HG03097 (cell line): ENCODE data around the gene NRXN3.

Experiments used
- ATAC-seq: cut with Tn5 transposase; IDR thresholded peaks from one replicate; pipeline ENCODE4 v1.9.1; 2021; ENCODE audit not compliant: unreplicated experiment, low FRiP score

NRXN3 gene

DNA sequence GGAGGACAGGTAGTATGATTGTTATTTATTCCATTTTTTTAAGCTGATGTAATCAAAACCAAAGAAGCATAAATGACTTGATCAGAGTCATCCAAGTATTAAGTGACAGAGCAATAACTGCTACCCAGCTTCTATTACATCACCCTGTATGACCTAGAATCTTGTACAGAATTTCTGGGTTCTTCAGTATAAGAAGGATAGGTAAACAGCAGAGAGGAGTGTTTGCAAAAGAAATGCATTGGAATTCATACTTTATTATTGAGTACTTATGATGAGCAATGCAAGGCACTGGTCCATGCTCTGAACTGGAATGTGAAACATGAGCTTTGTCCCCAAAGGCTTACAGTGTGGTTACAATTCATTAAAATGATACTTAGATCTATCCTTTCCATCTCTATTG is 1124.3 kb downstream of the NRXN3 start:
- no peak for ATAC-seq

DNA sequence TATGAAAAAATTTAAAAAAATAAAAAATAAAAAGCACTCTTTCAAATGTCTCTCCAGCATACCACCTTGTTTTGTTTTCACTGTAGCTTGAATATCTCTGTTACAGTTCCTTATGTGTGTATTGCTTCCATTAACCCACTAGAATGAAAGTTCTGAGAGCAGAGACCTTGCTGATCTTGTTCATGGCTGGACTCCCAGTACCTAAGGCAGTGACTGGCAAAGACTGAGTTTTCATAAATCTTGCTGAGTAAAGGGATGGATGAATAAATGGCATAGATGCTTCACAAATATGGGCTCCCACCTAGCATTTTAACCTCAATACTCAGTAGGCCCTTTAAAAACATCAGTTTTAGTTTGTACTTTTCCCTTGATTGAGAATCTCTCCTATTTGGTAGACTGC is 1125.2 kb downstream of the NRXN3 start:
- ATAC-seq: no peak

DNA sequence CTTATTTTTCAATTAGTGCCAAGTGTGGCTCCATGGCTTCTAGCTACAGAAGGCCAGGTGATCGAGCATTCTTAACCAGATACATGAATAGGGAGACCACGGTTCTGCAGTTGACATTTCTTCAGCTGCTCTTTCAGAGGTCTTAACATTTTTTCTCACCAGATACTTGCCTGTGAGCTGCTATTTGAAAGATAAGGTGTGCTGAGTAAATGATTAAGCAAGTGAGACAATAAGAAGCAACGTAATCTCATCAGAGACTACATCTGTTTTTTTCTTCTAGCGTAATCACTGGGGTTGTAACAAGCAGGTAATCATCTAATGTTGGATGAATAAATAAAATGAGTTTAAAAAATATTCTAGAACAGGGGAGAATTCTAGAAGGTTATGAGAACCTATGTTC is 1128.2 kb downstream of the NRXN3 start:
- ATAC-seq: no peak

DNA sequence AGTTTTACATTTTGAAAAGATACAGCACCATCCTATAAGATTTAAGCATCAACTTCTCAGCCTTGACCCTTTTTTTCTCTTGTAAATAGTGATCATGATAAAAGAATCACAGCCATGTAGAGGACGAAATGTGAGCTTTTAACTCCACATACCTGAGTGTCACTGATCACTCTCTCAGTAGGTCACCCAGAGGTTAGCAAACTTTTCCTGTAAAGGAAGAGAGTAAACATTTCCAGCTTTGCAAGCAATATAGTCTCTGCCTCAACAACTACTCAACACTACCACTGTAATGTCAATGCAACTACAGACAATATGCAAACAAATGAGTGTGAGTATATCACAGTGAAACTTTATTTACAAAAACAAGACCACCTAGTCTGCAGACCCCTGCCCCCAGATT is 1129.0 kb downstream of the NRXN3 start:
- ATAC-seq: no peak

DNA sequence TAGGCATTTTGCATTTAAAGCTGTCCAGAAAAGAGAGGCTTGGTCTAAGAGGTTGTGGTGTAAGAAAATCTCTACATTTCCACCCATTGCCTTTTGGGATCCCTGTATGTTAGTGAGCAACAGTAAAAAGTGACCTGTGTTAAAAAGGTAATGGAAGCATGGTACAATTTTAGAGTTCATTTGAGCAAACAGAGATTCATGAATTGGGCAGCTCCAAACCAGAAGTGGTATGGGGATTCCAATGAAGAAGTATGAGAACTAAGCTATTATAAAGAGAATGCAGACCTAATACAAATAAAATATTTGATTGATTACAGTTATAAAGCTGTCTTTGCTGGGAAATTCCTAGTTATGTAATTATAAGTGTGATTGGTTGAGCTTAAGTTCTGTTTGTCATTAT is 1134.1 kb downstream of the NRXN3 start:
- no peak for ATAC-seq

DNA sequence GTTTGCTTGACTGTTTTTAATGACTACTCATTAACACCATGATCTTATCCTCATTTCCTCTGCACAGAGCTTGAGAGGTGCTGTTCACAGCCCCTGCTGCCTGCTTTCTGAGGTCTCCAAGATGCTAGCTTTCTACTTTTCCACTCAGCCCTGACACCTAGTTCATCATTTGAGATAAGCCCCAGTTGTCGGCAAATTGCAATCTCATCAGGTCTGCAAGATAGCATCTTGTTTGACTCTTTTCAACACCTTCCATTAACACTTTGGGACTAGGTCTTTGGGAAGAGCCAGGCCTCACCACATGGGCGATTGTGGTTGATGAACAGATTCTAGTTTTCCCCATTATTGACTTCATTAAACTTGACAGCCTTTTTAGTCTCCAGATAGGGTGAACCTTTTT is 1136.4 kb downstream of the NRXN3 start:
- no peak for ATAC-seq

DNA sequence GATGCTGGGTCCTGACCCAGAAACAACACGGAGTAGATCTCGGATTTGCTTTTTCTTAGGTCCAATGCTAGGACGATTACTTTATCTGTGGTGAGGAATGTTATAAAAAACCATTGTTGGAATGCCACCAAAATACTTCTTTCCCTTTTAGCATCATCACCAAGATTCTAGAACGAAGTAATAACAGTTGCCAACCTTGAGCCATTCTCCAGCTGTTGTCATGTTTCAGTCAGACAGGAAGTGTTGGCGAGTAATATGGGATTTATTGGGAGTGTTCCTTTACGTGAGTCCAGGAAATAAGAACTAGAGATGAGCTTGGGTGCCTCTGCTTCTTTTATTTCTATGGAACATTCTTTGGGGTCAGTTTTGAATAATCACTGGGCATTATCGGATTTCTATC is 1148.2 kb downstream of the NRXN3 start:
- ATAC-seq: no peak

DNA sequence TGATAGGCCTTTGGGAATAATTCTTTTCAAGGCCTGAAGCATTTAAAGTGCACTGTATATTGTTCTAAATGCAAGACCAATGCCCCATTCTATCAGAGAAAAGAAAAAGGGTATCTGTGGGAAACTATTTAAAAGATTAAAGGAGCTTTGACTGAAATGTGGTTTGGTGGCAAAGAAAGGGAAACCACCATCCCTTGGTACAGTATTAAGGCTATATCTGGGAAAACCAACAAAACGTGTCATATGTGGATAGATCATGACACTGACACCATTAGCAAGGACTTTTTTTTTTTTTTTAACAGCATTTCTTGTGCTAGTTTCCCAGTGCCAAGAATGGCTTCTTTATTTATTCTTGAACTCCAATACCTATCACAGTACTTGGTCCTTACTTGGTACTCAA is 1150.4 kb downstream of the NRXN3 start:
- no peak for ATAC-seq

DNA sequence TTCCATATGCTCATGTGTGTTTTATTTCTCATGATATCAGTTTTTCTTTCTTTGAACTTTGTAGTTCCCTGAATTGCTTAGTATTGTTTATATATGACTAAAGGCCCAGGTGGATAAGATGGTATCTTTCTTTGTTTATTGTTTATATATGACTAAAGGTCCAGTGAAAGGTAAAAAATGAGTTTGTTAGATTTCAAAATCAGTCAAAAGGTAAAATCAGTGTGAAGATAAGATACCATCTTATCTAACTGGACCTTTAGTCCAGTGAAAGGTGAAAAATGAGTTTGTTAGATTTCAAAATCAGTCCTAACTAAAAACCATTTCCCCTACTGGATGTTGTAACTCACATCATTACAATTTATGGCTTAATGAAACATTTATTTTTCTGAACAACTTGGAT is 1150.9 kb downstream of the NRXN3 start:
- no peak for ATAC-seq

DNA sequence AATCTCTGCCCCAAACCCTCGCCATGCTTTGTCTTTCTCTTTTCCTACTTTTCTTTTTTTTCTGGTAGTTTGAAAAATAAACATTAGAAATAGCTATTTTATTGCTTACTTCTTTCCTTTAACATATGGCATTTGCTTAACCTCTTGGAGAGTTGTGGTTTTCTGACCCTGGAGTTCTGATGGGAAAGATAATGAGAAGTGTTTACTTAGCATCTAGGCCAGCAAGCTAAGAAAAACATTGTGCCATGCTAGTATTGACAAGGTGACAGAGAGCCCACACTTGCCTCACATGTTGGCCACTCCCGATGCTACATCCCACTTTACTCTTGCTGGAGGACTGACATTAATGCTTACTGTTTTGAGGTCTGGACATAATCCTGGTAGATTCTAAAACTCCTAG is 1154.9 kb downstream of the NRXN3 start:
- no peak for ATAC-seq

DNA sequence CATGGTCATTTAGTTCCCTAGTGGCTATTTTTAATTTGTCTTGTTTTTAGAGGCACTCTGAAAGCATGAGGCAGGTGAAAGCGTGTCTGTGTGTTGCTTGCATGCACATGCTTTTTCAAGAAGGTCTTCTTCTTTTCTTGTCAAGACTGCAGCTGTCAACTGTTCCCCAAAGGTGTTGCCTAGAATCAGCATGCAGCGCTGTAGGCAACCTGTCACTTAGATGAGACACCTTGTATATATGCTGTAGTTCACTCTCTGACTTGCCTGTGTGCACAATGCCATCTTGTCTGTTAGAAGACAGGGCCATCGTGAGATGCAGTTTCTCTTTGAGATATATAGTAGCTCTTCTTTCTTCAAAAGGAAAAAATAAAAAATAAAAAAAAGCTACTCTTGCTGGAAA is 1155.4 kb downstream of the NRXN3 start:
- ATAC-seq: no peak

DNA sequence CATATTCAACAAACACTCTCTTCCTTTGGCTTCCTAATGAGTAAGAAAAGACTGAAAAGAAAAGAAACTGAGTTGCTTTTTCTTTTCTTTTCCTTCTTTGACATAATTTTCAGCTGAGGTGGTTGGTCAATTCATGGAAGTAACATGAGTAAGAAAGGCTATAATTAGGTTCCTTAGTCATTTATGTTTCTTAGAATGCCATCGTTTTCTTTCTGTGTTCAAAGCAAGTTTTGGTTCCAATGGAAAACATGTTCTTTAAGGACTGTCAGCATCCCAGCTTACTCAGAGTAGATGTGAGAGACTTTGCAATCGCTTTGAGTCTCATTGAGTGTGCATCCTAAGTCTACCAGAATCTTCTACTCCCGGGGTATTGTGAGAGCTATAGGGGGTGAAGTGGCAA is 1158.7 kb downstream of the NRXN3 start:
- ATAC-seq: no peak

DNA sequence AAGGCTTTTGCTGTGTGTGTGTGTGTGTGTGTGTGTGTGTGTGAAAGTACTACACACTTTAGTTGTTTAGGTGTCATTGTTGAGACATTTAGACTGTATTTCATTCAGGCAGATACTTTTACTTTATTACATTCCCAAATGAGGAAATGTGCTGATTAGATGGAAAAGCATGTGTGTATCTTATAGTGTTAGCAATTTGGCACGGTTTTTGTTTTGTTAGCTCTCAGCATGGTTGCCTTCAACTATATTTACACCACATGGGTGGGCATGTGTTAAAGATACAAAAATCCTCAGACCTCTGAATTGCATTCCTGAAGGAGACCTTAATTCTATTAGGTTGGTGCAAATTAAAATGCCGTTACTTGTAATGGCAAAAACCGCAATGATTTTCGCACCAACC is 1161.7 kb downstream of the NRXN3 start:
- no peak for ATAC-seq

DNA sequence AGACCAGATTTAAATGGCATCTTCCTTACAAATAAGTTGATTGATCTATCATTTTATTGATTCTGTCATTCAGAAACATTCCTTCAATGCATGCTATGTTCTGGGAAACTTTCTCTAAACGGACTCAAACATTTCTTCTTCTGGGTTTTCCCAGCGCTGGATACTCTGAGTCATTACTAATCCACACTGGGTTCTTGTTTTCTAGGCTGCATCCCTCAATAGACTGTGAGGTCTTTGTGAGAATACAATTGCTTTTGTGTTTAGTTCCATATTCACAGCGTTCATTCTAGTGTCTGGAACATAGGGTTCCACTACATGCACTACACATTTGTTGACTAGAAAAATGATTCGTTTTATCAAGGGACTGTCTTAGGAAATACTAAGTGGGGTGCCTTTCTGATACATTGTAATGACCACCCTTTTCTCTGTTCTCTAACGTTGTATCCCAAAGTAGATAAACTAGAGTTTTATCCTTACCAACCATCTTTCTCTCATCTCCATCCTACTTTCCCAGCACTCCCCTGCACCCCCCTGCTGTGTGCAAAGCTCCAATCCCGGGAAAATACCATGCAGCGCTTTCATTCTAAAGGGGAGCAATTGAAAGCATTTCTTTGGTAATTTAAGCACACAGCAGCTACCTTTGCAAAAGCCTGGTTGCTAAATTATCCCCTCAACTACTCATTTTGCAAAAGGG is 1162.5 kb downstream of the NRXN3 start:
- no peak for ATAC-seq

DNA sequence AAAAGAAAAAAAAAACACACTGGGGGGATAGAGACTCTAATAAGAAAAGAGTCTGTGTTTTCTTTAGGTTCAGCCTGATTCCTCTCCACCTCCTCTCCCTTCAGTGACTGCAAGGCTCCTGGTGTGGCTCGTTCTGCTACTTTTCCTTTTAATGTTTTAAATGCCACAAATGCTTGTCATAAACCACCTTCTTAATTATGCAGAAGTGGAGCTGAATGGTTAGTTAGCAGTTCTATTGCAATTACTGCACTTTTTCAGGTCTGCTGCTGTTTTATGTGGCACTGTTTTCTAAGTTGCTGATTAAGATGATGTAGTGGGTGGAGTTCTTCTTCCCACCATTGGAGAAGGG is 1163.0 kb downstream of the NRXN3 start:
- ATAC-seq: no peak

DNA sequence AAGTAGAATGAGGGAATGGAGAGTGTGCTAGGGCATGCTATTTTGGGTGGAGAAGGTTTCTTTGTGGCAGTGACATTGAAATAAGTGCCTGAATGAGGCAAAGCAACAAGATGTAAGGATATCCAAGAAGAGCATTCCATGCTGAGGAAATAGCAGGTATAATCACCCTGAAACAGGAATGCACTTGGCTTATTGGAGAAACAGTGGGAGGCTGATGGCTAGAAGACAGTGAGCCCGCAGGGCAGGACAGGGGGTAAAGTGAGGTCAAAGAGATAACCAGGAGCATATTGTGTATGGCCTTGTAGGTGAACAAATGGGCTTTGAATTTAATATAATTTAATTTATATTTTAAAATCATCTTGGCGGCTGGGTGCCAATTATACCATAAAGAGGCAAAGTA is 1164.1 kb downstream of the NRXN3 start:
- no peak for ATAC-seq

DNA sequence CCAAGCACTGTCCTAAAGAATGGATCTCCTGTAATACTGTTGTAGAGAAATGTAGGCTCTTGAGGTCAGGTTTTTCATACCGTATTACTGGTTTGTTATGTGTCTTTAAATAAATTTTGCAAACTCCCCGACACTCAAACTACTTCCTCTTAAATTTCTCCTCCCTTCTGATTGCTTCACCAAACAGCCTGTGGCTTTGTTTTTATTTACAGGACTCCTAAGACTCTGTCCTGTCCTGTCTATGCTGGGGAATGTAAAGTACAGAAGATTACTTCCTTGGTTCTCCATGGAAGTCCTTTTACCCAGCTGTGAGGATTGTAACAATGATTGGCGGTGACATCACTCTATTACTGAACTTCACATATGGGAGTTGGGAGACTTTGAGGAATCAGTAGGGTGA is 1167.6 kb downstream of the NRXN3 start:
- no peak for ATAC-seq

DNA sequence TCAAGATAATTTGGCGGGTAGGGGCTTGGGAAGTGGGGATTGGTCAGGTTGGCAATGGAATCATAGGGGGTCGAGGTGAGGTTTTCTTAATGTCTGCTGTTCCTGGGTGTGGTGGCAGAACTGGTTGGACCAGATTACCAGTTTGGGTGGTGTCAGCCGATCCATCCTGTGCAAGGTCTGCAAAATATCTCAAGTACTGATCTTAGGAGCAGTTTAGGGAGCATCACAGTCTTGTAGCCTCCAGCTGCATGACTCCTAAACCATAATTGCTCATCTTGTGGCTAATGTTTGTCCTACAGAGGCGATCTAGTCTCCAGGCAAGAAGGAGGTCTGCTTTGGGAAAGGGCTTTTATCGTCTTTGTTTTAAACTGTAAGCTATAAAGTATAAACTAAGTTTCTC is 1172.8 kb downstream of the NRXN3 start:
- no peak for ATAC-seq

DNA sequence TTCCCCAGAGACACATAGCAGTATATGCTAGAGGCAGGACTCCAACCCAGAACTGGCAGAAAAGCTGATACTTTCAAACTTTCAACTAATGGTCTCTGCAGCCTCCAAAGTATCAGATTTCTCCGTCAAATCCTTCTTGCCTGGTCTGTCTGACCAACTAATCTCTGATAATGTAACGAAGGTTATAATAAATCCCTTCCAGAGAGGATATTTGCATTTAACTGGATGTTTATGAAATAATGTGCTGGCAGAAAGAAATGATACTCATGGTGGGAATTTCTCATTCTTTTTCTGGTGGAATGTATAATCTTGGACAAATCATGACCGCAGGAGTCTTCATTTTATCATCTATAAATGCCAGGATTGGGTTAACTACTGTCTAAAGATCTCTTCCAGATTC is 1180.8 kb downstream of the NRXN3 start:
- ATAC-seq: no peak

DNA sequence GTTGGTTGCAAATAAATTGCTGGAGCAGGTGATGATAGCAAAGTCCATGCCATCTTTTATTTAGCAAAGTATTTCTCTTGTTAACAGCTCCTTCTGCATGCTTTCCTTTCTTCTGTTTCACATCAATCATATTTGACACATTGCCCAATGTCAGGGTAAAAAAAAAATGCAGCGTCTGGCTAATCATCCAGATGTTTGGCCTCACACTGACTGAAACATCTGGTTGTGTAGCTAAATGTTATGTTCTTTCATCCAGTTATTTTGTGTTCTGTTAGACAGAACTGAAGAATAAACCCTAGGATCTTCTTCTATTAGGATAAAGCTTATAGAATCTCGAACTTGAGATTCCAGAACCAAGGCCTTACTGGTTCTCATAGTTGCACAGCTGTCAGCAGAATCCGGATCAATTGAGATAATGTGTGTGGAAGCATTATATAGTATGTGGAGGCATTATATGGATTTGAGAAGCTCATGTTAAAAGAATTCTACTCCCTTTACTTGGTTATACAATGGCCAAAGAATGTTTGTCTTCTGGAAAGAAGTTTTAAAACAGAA is 1182.0 kb downstream of the NRXN3 start:
- no peak for ATAC-seq

DNA sequence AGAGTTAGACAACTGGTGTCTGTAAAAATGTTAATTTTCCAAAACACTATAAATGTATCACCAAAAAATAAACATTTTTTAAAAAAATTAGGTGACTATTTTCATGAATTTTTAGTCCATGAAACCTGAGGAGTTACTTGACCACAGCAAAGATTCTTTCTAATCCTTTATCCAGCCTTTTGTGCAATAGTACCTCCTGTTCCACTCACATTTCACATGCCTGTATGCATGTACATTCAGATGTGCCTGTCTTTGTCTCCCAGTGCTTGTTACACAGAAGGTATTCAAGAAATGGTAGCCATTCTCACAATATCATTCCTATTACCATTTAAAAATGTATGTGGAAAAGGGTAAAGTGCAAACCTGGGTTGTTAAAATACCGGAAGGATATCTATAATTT is 1184.2 kb downstream of the NRXN3 start:
- no peak for ATAC-seq

DNA sequence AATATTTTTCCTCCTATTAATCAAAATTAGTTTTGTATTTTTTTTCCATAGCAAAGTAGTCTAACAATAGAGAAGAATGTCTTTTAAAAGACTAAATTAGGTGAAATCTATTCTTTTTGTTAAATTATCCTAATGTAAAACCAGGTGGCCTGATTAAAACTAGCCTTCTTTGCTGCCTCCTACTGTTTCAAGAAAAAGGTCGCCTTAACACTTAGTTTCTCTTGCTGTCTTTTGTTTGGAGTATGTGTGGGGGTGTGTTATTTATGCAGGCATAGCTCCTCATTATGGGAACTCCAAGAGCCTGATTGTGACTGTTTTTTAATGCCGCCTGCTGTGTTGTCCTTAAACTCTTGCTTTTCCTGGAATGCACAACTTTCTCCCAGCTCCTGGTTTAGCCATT is 1185.9 kb downstream of the NRXN3 start:
- no peak for ATAC-seq

DNA sequence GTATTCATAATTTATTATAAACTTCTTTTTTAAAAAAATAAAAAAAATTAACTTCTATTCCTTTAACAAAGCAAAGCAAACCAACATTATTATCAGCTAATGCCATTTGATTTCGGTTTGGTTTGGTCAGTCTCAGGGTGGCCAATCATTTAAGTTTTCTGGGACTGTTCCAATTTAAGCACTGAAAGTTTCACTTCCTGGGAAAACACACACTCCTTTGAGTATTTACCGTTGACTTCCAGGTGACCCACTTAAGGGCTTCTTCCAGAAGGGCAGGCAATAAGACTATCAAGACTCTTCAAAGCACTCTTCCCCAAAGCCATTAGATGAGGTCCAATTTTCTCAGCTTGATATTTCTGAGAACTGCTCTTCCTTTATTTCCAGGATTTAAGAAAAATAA is 1187.1 kb downstream of the NRXN3 start:
- no peak for ATAC-seq
